ENCODE results near the gene C11orf71. TPM values are rescaled to one million over a fixed set of nuclear protein-coding genes. Genes with fewer than 3 reads are reported as not detected.

C11orf71 gene
- total and polyA plus RNA-seq, 9 of the 15 experiments (the other 6 are each of a cell fraction or from before 2014, with no cell fraction given): 2.9 to 15.1 (median 9.1) TPM

- TF ChIP-seq ZNF512 (tag; IDR thresholded peaks at IDR 0.05) (no peak), BHLHE40 (IDR thresholded peaks at IDR 0.05; ENCODE audit: low read length) (peak; percentile 83), PHB2 (IDR thresholded peaks at IDR 0.05; ENCODE audit: low read depth) (no peak), TOE1 (IDR thresholded peaks at IDR 0.05; ENCODE audit: borderline replicate concordance) (no peak), TOE1 (CRISPR knock-in tag; IDR thresholded peaks at IDR 0.05; ENCODE audit: borderline replicate concordance, low read depth) (peak; percentile 53; the same call in 1 of the 2 replicates), RAD21 (CRISPR knock-in tag; conservative IDR thresholded peaks at IDR 0.05 in 1 of 2, IDR thresholded peaks at IDR 0.05 in 1 of 2) (peak; percentile 7 to 23; a peak in 1 of 4 replicates), VEZF1 (CRISPR knock-in tag; IDR thresholded peaks at IDR 0.05) (peak; percentile 59; the same call in 1 of the 2 replicates), CHD1 (IDR thresholded peaks at IDR 0.05; ENCODE audit: low read length) (no peak), EZH2 (IDR thresholded peaks at IDR 0.05; ENCODE audit: borderline replicate concordance, low read depth, low read length) (no peak), PRDM10 (IDR thresholded peaks at IDR 0.05; ENCODE audit: partially characterized antibody) (peak; percentile 89), ZNF395 (CRISPR knock-in tag; IDR thresholded peaks at IDR 0.05) (no peak), EP400 (IDR thresholded peaks at IDR 0.05) (peak; percentile 88), ZNF282 (CRISPR knock-in tag; IDR thresholded peaks at IDR 0.05) (no peak), TSHZ1 (CRISPR knock-in tag; IDR thresholded peaks at IDR 0.05) (no peak)
These were observed 39.2 kb upstream of the C11orf71 start, which contains the start of gene REXO2 (continued) for GRCh38 chr11:114439229-114440120.
